Occipital lobe (tissue), 2 donors: ENCODE measurements around the gene UBE4B. TPM values are rescaled to one million over a fixed set of nuclear protein-coding genes. Genes with fewer than 3 reads are reported as not detected.

Experiments
- DNase-seq: peaks from one replicate; lab custom pipeline; 2025; lab: John Stamatoyannopoulos, UW
- total RNA-seq: library from RNA; depleted of rRNA; stranded (reverse); fragments of >200 nt; gene quantifications from one replicate; pipeline ENCODE4 v1.2.3, GENCODE V29; 2014

UBE4B gene
- total RNA-seq, 1 donor from 2014 or later, result 35.4 TPM

- DNase-seq, result peak; percentile 72
These were observed 644 bp downstream of the UBE4B start for GRCh38 chr1:10033359-10033845.

GRCh38 chr1:10042746-10043145 lies 10.0 kb downstream of the UBE4B start:
- no peak for DNase-seq

GRCh38 chr1:10045480-10046355 lies 13.0 kb downstream of the UBE4B start:
- DNase-seq, result no peak

- DNase-seq, result no peak
These were observed 13.8 kb downstream of the UBE4B start for GRCh38 chr1:10046356-10047085.

- DNase-seq, result no peak
These were observed 15.8 kb downstream of the UBE4B start for GRCh38 chr1:10048601-10049000.

GRCh38 chr1:10050611-10051010 lies 17.9 kb downstream of the UBE4B start:
- no peak for DNase-seq

- no peak for DNase-seq
These were observed 18.9 kb downstream of the UBE4B start for GRCh38 chr1:10051656-10052055.

- no peak for DNase-seq
These were observed 19.6 kb downstream of the UBE4B start for GRCh38 chr1:10052347-10052746.

GRCh38 chr1:10054465-10054864 lies 21.7 kb downstream of the UBE4B start:
- no peak for DNase-seq

GRCh38 chr1:10056599-10056987 lies 23.8 kb downstream of the UBE4B start:
- no peak for DNase-seq

GRCh38 chr1:10057343-10057742 lies 24.6 kb downstream of the UBE4B start:
- DNase-seq, result no peak

GRCh38 chr1:10057796-10058195 lies 25.0 kb downstream of the UBE4B start:
- DNase-seq, result no peak

GRCh38 chr1:10059342-10059718 lies 26.6 kb downstream of the UBE4B start:
- no peak for DNase-seq

- DNase-seq, result no peak
These were observed 27.7 kb downstream of the UBE4B start for GRCh38 chr1:10060311-10061100.

- no peak for DNase-seq
These were observed 28.5 kb downstream of the UBE4B start for GRCh38 chr1:10061276-10061675.

GRCh38 chr1:10063878-10064277 lies 31.1 kb downstream of the UBE4B start:
- DNase-seq, result no peak

- no peak for DNase-seq
These were observed 31.9 kb downstream of the UBE4B start for GRCh38 chr1:10064416-10065343.

- DNase-seq, result no peak
These were observed 32.6 kb downstream of the UBE4B start for GRCh38 chr1:10065344-10065685.

GRCh38 chr1:10065760-10066159 lies 33.0 kb downstream of the UBE4B start:
- no peak for DNase-seq

- no peak for DNase-seq
These were observed 36.0 kb downstream of the UBE4B start for GRCh38 chr1:10068605-10069294.
